GM18867 (cell line): Measurements from ENCODE around the gene ABCG5.
A peak's percentile ranks its signal among the peaks of the same experiment; 100 is the strongest.

Source experiments
- ATAC-seq: cut with Tn5 transposase; IDR thresholded peaks from one replicate; pipeline ENCODE4 v1.9.1; 2021; ENCODE audit warnings: mild to moderate bottlenecking, moderate library complexity; ENCODE audit not compliant: unreplicated experiment

Gene ABCG5

GRCh38 chr2:43838560-43839267 is at the start of gene ABCG5, which contains the start of gene ABCG8:
ABCG5 (minus strand) TSS chr2:43838839; CDS start chr2:43838679, 160 bp downstream.
ABCG8 (plus strand) TSS chr2:43838971; CDS start chr2:43839054, 83 bp downstream.
- no peak for ATAC-seq

GRCh38 chr2:43887176-43887575 is 48.5 kb upstream of the ABCG5 start:
- ATAC-seq = no peak

- ATAC-seq = no peak
Observed at GRCh38 chr2:43885132-43885632, 46.5 kb upstream of the ABCG5 start.

- no peak for ATAC-seq
Observed at GRCh38 chr2:43884689-43885088, 46.0 kb upstream of the ABCG5 start.

GRCh38 chr2:43882312-43882711 is 43.7 kb upstream of the ABCG5 start:
- ATAC-seq = no peak

GRCh38 chr2:43880952-43881351 is 42.3 kb upstream of the ABCG5 start:
- ATAC-seq = no peak

GRCh38 chr2:43880471-43880870 is 41.8 kb upstream of the ABCG5 start:
- ATAC-seq = no peak

GRCh38 chr2:43879261-43879660 is 40.6 kb upstream of the ABCG5 start:
- no peak for ATAC-seq

GRCh38 chr2:43877782-43878464 is 39.3 kb upstream of the ABCG5 start:
- ATAC-seq = peak; percentile 74

- ATAC-seq = no peak
Observed at GRCh38 chr2:43874776-43875451, 36.3 kb upstream of the ABCG5 start.

- no peak for ATAC-seq
Observed at GRCh38 chr2:43872151-43872550, 33.5 kb upstream of the ABCG5 start.

- no peak for ATAC-seq
Observed at GRCh38 chr2:43855292-43855691, 16.7 kb upstream of the ABCG5 start.

GRCh38 chr2:43854671-43855070 is 16.0 kb upstream of the ABCG5 start:
- ATAC-seq = no peak

- ATAC-seq = no peak
Observed at GRCh38 chr2:43853141-43854081, 14.8 kb upstream of the ABCG5 start.

- no peak for ATAC-seq
Observed at GRCh38 chr2:43852196-43852730, 13.6 kb upstream of the ABCG5 start.

GRCh38 chr2:43851011-43851980 is 12.7 kb upstream of the ABCG5 start:
- ATAC-seq = no peak

- ATAC-seq = no peak
Observed at GRCh38 chr2:43848214-43848613, 9.6 kb upstream of the ABCG5 start.

GRCh38 chr2:43846140-43846793 is 7.6 kb upstream of the ABCG5 start:
- ATAC-seq = no peak

GRCh38 chr2:43845181-43845580 is 6.5 kb upstream of the ABCG5 start:
- no peak for ATAC-seq
